ENCODE measurements around the gene ZNF319. TPM values are rescaled to one million over a fixed set of nuclear protein-coding genes. Genes with fewer than 3 reads are reported as not detected.
"Not testable (repeated sequence)": the region's sequence is repeated elsewhere in the genome, so short reads cannot be mapped to it uniquely, and the experiment has no call there.

ZNF319 gene
- total RNA-seq, 1 donor from 2014 or later = 14.2 TPM

GRCh38 chr16:57985204-57986181 is 15.0 kb downstream of the ZNF319 start:
- no peak for TF ChIP-seq CTCF (conservative IDR thresholded peaks at IDR 0.05)
- H3K27me3 Mint-ChIP-seq = peaks cover 36% of the 10 kb centered on the region
- no peaks in the 10 kb centered on the region for H3K36me3 Mint-ChIP-seq
- H3K27ac Mint-ChIP-seq = peak overlapping the region; percentile 63
- no peak for DNase-seq (ENCODE audit: extremely low spot score, unreplicated experiment)
- H3K9me3 Mint-ChIP-seq = no peaks in the 10 kb centered on the region
- no peaks in the 10 kb centered on the region for H3K4me1 Mint-ChIP-seq (ENCODE audit: unreplicated experiment)
- H3K4me3 Mint-ChIP-seq = peak overlapping the region; percentile 93

GRCh38 chr16:57984443-57985203 is 15.8 kb downstream of the ZNF319 start:
- TF ChIP-seq CTCF (conservative IDR thresholded peaks at IDR 0.05) = no peak
- DNase-seq (ENCODE audit: extremely low spot score, unreplicated experiment) = peak; percentile 96
- Mint-ChIP-seq H3K27ac (no peak overlapping the region), H3K4me1 (ENCODE audit: unreplicated experiment) (no peaks in the 10 kb centered on the region), H3K27me3 (peaks cover 36% of the 10 kb centered on the region), H3K4me3 (peak overlapping the region; percentile 93), H3K36me3 (no peaks in the 10 kb centered on the region), H3K9me3 (no peaks in the 10 kb centered on the region)

- Mint-ChIP-seq H3K27me3 (peaks cover 28% of the 10 kb centered on the region), H3K4me3 (no peak overlapping the region), H3K36me3 (no peaks in the 10 kb centered on the region), H3K9me3 (no peaks in the 10 kb centered on the region), H3K4me1 (ENCODE audit: unreplicated experiment) (no peaks in the 10 kb centered on the region), H3K27ac (no peak overlapping the region)
- DNase-seq (ENCODE audit: extremely low spot score, unreplicated experiment) = no peak
- TF ChIP-seq CTCF (conservative IDR thresholded peaks at IDR 0.05) = no peak
These were observed 18.1 kb downstream of the ZNF319 start for GRCh38 chr16:57982385-57982784.

- DNase-seq (ENCODE audit: extremely low spot score, unreplicated experiment) = no peak
- Mint-ChIP-seq H3K4me3 (no peak overlapping the region), H3K36me3 (no peaks in the 10 kb centered on the region), H3K27ac (no peak overlapping the region), H3K27me3 (peaks cover 20% of the 10 kb centered on the region), H3K9me3 (no peaks in the 10 kb centered on the region), H3K4me1 (ENCODE audit: unreplicated experiment) (no peaks in the 10 kb centered on the region)
- no peak for TF ChIP-seq CTCF (conservative IDR thresholded peaks at IDR 0.05)
These were observed 18.8 kb downstream of the ZNF319 start for GRCh38 chr16:57981636-57982035.

GRCh38 chr16:57979006-57979585 is 21.4 kb downstream of the ZNF319 start:
- Mint-ChIP-seq H3K4me3 (no peak overlapping the region), H3K9me3 (no peaks in the 10 kb centered on the region), H3K4me1 (ENCODE audit: unreplicated experiment) (no peaks in the 10 kb centered on the region), H3K36me3 (no peaks in the 10 kb centered on the region), H3K27ac (no peak overlapping the region), H3K27me3 (peaks cover 5% of the 10 kb centered on the region)
- DNase-seq (ENCODE audit: extremely low spot score, unreplicated experiment) = no peak
- no peak for TF ChIP-seq CTCF (conservative IDR thresholded peaks at IDR 0.05)

GRCh38 chr16:57978070-57978465 is 22.4 kb downstream of the ZNF319 start:
- not testable (repeated sequence) for H3K36me3 Mint-ChIP-seq; DNase-seq (ENCODE audit: extremely low spot score, unreplicated experiment); H3K27ac Mint-ChIP-seq; H3K9me3 Mint-ChIP-seq; H3K4me3 Mint-ChIP-seq; H3K4me1 Mint-ChIP-seq (ENCODE audit: unreplicated experiment); H3K27me3 Mint-ChIP-seq
